Muscle of leg (tissue), 11 donors: ENCODE measurements around the gene GPR35. TPM values are rescaled to one million over a fixed set of nuclear protein-coding genes. Genes with fewer than 3 reads are reported as not detected.

Source experiments
- DNase-seq: peaks from one replicate; pipeline ENCODE4 v3.0.0; 2013
- H3K27ac ChIP-seq: one replicate; pipeline ENCODE4 v1.5.1; 2013; ENCODE audit warnings: mild to moderate bottlenecking, low read length, control low read depth
- H3K27me3 ChIP-seq: one replicate; pipeline ENCODE4 v1.6.1; 2013; ENCODE audit warnings: low read length; ENCODE audit not compliant: control insufficient read depth, insufficient read depth
- H3K36me3 ChIP-seq: one replicate; pipeline ENCODE4 v1.6.1; 2013; ENCODE audit warnings: low read length; ENCODE audit not compliant: control insufficient read depth, insufficient read depth
- H3K4me1 ChIP-seq: one replicate; pipeline ENCODE4 v1.6.1; 2013; ENCODE audit warnings: low read length; ENCODE audit not compliant: control insufficient read depth, insufficient read depth
- H3K4me3 ChIP-seq: one replicate; pipeline ENCODE4 v1.5.1; 2013; ENCODE audit warnings: low read length, control low read depth
- H3K9me3 ChIP-seq: replicated peaks from 2 replicates; pipeline ENCODE4 v1.6.1; 2013; ENCODE audit warnings: low read depth, low read length; ENCODE audit not compliant: control insufficient read depth
- WGBS: methylation state at CpG from one replicate; pipeline ENCODE4 v1.1.5; 2013; ENCODE audit warnings: missing lambda C conversion rate; ENCODE audit not compliant: insufficient coverage; 5-methylcytosine and 5-hydroxymethylcytosine counted together
- polyA plus RNA-seq, 8 donors: library from polyadenylated mRNA; unstranded; fragments of 120-200 nt; gene quantifications; one replicate each; pipeline versions ENCODE4 v1.2.1 to v1.2.3, GENCODE V29; 2013; ENCODE audit warnings: inconsistent platforms in 1 of 8, low replicate concordance in 1 of 8; ENCODE audit not compliant: insufficient read length in 8 of 8, insufficient read depth in 1 of 8
- total RNA-seq: library from RNA; stranded (reverse); fragments of 120-200 nt; gene quantifications from one replicate; pipeline ENCODE4 v1.2.4, GENCODE V29; 2013

Gene GPR35
- total and polyA plus RNA-seq, 9 donors: 0.75 to 5.1 (median 1.7) TPM

DNA sequence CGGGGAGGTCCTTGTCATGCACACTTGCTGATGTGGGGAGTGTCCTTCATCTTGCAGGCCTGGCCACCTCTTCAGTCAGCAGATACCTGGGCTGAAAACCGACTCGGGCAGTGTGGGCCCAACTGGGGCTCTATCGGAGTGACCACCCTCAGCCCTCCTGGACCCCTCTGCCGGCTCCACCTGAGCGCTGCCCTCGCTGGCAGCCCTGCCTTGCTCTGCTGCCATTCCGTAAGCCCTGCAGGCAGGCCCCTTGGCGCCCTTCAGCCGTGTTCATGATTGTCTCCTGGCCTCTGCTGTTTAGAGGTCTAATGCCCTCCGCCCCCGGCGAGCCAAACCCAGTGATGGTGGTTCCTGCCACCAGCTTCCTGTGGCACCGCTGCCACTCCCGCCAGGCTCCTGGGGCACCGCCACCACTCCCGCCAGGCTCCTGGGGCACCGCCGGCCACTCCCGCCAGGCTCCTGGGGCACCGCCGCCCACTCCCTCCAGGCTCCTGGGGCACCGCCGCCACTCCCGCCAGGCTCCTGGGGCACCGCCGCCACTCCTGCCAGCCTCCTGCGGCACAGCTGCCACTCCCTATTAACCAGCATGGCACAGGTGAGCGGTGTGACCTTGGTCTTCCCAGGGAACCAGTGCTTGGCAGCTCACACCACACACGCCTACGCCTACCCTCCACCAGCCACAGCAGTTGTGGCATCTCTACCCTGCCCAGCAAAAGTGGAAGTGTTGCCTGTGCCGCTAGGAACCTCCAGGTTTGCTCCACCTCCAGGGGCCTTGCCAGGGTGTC lies 22.8 kb upstream of the GPR35 start:
- Histone ChIP-seq H3K9me3 (no peaks in the 10 kb centered on the region), H3K27ac (no peak overlapping the region), H3K4me3 (no peak overlapping the region), H3K36me3 (peaks cover 33% of the 10 kb centered on the region), H3K4me1 (peaks cover 8% of the 10 kb centered on the region), H3K27me3 (no peaks in the 10 kb centered on the region)
- DNase-seq: no peak
- WGBS: 92% methylated on average over 32 of the region's 32 CpGs

DNA sequence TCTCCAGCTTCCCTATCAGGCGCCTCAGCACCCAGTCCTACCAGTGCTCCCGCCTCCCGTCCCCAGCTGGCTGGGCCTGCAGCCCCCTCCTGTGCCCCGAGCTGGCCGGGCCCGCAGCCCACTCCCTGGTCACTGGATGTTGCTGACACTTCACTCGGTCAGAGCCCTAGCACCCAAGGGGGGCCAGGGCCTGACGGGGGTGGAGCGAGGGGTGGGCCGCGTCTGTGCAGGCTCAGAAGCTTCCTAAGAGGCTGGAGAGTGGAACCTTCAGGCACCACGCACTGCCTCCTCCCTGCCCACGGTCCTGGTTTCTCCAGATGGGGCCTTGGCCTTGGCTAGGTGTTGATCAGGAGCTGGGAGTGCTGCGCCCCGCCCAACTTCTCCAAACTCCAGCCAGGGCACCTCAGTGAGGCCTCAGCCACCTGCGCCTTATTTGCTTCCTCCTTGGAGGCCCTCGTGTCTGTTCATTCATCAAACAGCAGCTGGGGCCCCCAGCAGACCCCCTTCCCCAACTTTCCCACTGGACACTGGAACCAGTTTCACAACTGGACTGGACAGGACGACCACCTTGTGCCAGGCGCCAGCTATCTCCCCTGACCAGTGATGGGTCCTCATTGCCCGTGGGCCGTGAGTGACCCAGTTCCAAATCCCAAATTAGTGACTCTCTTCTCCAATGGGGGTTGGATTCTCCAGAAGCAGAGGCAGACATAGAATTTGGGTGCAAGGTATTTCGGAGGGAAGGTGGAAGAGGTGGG lies 22.0 kb upstream of the GPR35 start:
- no peaks in the 10 kb centered on the region for H3K9me3 ChIP-seq
- WGBS: 83% methylated on average over 22 of the region's 22 CpGs
- no peaks in the 10 kb centered on the region for H3K27me3 ChIP-seq
- no peak overlapping the region for H3K27ac ChIP-seq
- no peak overlapping the region for H3K4me3 ChIP-seq
- DNase-seq: no peak
- H3K4me1 ChIP-seq: peaks cover 8% of the 10 kb centered on the region
- peaks cover 25% of the 10 kb centered on the region for H3K36me3 ChIP-seq

DNA sequence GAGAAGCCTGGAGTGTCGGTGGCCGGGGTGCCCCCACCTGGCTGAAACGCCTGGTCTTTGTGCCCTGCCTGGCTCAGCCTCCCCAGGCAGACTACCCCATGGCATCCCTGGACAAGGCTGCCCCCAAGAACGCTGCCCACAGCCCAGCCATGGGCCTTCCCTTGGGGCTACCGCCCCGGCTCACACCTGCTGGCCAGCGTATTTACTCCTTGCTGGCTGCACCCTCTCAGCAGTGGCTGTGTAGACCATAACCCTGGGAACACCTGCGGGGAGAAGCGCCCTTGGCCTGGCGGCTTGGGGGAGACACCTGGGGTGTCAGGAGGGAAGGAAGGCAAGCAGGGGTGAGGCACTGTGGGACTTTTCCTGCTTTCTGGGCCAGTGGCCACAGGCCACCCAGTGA lies 21.4 kb upstream of the GPR35 start:
- H3K27me3 ChIP-seq: no peaks in the 10 kb centered on the region

DNA sequence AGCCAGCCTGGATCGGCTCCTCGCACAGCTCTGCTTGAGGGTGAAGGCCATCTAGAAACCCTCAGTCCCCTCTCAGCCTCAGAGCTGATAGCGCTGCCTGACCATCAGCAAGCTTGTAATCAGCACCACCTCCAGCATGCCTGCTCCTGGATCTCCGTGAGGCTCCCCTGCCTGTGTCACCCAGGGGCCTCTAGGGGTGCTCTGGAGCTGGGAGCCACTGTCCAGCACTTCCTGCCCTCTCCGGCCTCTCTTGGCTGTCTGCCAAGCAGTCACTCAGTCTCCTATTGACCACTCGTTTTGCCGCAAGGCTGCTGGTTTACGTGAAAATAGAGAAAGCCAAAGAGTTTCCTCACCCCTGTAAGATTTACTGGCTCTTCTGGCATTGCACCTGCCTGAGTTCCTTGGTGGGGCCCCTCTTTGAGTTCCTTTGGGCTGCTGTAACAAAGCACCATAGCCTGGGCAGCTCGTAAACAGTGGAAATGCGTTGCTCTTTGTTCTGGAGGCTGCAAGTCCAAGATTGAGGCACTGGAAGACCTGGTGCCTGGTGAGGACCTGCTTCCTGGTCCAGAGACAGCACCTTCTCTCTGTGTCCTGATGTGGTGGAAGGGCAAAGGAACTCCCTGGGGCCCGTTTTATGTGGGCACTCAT lies 20.9 kb upstream of the GPR35 start:
- Histone ChIP-seq H3K4me3 (no peak overlapping the region), H3K27ac (no peak overlapping the region), H3K27me3 (no peaks in the 10 kb centered on the region), H3K36me3 (peaks cover 17% of the 10 kb centered on the region), H3K4me1 (peaks cover 8% of the 10 kb centered on the region), H3K9me3 (no peaks in the 10 kb centered on the region)
- peak; percentile 77 for DNase-seq
- WGBS: 34% methylated on average over 8 of the region's 11 CpGs

More for the DNA sequence above, 21.4 kb upstream of the GPR35 start:
- H3K27ac ChIP-seq: no peak overlapping the region
- H3K9me3 ChIP-seq: no peaks in the 10 kb centered on the region
- H3K36me3 ChIP-seq: peaks cover 19% of the 10 kb centered on the region
- H3K4me3 ChIP-seq: no peak overlapping the region
- H3K4me1 ChIP-seq: peaks cover 8% of the 10 kb centered on the region
- 89% methylated on average over 9 of the region's 10 CpGs for WGBS
- DNase-seq: no peak

DNA sequence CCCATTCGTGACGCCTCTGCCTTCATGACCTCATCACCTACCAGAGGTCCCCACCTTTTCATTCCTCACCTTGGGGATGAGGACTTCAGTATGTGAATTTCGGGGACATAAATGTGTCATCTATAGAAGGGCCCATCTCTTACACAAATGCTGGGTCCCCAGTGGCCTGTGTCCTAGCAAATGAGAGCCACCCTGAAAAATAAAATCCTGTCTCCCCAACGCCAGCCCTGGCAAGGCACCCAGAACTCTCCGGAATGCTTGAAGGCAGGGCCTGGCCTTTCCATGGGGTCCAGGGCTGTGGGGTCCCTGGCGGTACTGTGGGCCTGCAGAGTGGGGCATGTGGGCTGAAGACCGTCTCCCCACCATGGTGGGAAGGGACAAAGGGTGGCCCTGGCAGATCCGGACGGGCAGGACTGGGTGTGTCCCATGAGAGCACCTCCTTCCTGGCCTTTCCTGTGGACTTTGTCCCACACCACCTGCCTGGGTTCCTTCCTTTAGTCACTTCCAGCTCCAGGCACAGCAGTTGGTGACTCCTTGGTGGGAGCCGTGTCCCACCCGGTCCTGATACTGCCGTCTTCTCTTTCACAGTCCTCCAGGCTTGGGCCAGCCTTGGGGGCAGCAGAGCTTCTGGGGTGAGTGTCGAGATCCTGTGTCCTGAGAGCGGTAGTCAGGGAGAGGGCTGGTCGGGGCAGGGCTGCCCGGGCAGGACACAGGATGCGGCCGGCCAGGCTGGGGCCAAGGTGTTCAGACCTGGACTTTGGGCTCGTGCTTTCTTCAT lies 20.2 kb upstream of the GPR35 start:
- WGBS: 91% methylated on average over 15 of the region's 19 CpGs
- no peak for DNase-seq
- Histone ChIP-seq H3K27me3 (no peaks in the 10 kb centered on the region), H3K4me1 (peaks cover 8% of the 10 kb centered on the region), H3K9me3 (no peaks in the 10 kb centered on the region), H3K4me3 (no peak overlapping the region), H3K27ac (no peak overlapping the region), H3K36me3 (peaks cover 12% of the 10 kb centered on the region)

DNA sequence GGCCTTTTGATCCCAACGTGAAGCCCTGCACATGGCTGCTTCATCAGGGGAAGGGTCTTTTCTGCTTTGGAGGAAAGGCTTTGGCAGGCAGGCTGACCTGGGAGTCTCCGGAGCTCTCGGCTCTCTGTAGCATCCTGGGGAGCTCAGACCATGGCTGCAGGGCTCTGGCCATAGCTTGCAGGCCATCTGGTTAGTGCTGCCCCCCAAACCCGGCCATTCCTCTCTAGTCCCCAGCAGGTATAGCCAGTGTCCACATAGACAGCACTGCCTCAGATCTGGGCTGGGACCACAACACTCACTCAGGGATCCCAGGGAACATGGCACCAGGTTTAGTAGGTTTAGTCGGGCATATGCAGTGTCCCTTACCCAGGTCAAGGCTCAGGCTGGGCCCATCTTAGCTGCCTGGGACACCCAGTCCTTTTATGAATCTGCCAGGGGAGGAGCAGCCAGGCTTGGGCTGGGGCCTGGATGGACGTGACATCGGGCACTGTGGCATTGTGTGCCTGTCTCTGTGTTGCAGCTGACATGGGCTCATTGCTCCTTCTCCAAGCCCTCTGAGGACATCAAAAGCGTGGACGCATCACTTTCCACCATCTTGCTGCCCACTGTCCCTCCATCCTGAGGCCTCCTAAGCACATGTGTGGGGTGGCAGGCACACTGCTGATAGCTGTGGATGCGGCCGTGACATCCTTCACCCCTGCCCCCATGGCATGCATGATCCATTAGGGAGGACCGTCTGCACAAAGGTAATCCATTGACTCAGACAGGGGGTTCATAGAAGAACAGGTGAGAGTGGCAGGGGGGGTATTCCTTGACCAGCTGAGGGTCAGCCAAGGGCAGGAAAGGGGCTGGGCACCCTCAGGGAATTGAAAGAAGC lies 19.2 kb upstream of the GPR35 start:
- Histone ChIP-seq H3K27ac (no peak overlapping the region), H3K4me1 (peaks cover 8% of the 10 kb centered on the region), H3K36me3 (peaks cover 5% of the 10 kb centered on the region), H3K4me3 (no peak overlapping the region), H3K9me3 (no peaks in the 10 kb centered on the region), H3K27me3 (no peaks in the 10 kb centered on the region)
- DNase-seq: no peak
- 88% methylated on average over 8 of the region's 12 CpGs for WGBS

DNA sequence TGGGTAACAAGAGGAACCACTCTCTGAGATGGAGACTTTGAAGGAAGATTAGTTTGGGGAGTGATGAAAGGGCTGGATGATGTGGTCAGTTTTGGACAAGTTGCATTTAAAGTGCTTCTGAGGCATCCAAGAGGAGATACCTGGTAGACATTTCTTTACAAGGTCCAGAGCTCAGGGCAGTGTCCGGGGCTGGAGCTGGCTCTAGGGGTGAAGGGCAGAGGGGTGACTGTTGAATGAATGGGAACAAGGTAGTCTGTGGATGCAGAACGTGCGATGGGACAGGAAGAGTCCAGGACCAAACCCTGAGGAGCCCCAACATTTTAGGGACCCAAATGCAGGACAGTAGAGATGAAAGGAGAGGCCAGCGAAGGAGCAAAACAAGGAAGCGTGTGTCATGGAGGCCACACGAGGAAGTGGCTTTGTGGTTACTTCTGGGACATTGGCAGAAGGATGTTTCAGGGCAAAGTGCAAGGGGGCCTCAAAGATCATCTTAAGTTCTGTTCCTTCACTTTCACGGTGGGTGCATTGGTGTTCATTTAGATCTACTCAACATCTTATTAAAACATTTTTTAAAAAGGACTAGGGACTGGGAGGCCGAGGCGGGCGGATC lies 13.6 kb upstream of the GPR35 start:
- Histone ChIP-seq H3K4me1 (peaks cover 12% of the 10 kb centered on the region), H3K4me3 (no peak overlapping the region), H3K36me3 (no peaks in the 10 kb centered on the region), H3K27me3 (no peaks in the 10 kb centered on the region), H3K27ac (no peak overlapping the region), H3K9me3 (no peaks in the 10 kb centered on the region)
- WGBS: 93% methylated on average over 8 of the region's 10 CpGs
- no peak for DNase-seq

DNA sequence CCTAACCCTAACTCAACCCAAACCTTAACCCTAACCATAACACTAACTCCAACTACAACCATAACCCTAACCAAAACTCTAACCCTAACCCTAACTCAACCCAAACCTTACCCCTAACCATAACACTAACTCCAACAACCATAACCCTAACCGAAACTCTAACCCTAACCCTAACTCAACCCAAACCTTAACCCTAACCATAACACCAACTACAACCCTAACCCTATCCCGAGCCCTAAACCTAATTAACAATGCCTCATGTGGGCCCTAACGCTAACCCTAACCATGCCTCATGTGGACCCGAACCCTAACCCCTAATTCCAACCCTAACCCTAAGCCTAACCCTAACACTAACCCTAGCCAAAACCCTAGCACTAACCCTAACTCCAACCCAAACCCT lies 11.5 kb upstream of the GPR35 start:
- WGBS: 90% methylated on average over 4 of the region's 4 CpGs
- Histone ChIP-seq H3K9me3 (peaks cover 4% of the 10 kb centered on the region), H3K4me3 (no peak overlapping the region), H3K27ac (no peak overlapping the region), H3K36me3 (no peaks in the 10 kb centered on the region), H3K4me1 (peaks cover 12% of the 10 kb centered on the region), H3K27me3 (no peaks in the 10 kb centered on the region)
- no peak for DNase-seq

DNA sequence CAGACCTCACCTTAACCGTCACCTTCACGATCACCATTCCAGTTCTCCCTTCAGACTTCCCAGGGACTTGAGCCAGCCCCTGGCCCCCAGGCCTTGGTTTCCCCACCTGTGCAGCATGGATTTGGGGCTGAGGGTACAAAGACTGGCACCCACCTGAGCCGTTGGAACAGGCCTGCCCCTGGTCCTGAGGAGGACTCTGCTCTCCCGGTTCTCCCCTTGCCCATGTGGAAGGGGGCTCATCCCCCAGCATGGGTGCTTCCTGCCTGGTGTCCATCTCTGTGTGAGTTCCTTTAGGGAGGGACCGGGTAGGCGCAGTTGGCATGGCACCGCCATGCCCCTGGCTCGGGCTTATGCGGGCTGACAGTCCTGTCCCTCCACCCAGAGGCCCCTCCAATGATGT lies 10.9 kb upstream of the GPR35 start:
- no peak overlapping the region for H3K27ac ChIP-seq
- H3K27me3 ChIP-seq: no peaks in the 10 kb centered on the region
- peaks cover 4% of the 10 kb centered on the region for H3K9me3 ChIP-seq
- no peak overlapping the region for H3K4me3 ChIP-seq
- no peak for DNase-seq
- 100% methylated on average over 4 of the region's 9 CpGs for WGBS
- H3K36me3 ChIP-seq: no peaks in the 10 kb centered on the region
- H3K4me1 ChIP-seq: peaks cover 12% of the 10 kb centered on the region
